Astrocyte (in vitro differentiated cells and primary cell): ENCODE results near the gene USP11.

Source experiments
- CTCF ChIP-seq: IDR thresholded peaks from 2 replicates; pipeline ENCODE4 v1.5.1; 2011; ENCODE audit warnings: low read depth, mild to moderate bottlenecking, inconsistent platforms, low read length, moderate library complexity; ENCODE audit not compliant: insufficient read depth
- EZH2 ChIP-seq: IDR thresholded peaks from 2 replicates; pipeline ENCODE4 v1.6.1; 2012; ENCODE audit warnings: mild to moderate bottlenecking, low read length, inconsistent platforms; ENCODE audit not compliant: insufficient read depth

DNA sequence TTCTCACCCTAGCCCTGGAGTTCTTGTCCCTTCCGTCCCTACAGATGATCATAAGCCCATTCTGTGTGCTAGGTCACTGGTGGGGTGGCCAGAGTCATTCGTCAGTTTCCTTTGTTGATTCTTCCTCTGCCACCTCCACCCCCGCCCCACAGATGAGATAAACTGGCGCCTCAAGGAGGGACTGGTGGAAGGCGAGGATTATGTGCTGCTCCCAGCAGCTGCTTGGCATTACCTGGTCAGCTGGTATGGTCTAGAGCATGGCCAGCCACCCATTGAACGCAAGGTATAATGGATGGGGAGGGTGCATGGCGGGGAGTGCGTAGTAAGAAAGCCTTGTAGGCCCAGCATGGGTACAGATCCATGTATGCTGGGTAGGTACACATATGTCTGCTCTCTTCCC is 6.4 kb downstream of the USP11 start:
- no peak for TF ChIP-seq CTCF
- no peak for TF ChIP-seq EZH2
